GM20000 (cell line): ENCODE data around the gene KRT86.

ENCODE experiments used
- DNase-seq: peaks from one replicate; pipeline ENCODE4 v3.0.0; 2012; ENCODE audit warnings: low spot score
- CTCF ChIP-seq: IDR thresholded peaks from 2 replicates; pipeline ENCODE4 v1.5.1; 2012; ENCODE audit warnings: mild to moderate bottlenecking, control low read depth; ENCODE audit errors: extremely low read depth, missing control alignments

The KRT86 gene

DNA sequence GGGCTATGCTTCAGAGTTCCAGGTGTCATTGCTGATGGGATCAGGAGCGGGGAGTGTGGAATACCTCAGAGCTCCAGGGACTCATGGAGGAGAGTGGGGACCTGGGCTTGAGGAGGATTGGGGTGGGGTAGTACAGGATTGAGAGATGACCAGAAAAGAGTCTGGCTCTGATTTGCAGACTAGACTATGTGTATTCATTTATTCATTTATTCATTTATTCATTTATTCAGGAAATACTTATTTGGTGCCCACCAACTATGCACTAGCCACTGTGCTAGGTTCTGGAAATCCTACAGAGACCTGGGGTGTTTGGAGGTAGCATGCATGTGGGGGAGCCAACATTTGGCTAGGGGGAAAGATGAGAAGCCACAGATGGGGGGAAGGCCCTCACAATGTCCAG is 47.6 kb downstream of the KRT86 start:
- no peak for TF ChIP-seq CTCF
- peak; percentile 11 for DNase-seq

GRCh38 chr12:52323001-52323400 is 48.6 kb downstream of the KRT86 start:
- no peak for TF ChIP-seq CTCF
- DNase-seq: no peak

DNA sequence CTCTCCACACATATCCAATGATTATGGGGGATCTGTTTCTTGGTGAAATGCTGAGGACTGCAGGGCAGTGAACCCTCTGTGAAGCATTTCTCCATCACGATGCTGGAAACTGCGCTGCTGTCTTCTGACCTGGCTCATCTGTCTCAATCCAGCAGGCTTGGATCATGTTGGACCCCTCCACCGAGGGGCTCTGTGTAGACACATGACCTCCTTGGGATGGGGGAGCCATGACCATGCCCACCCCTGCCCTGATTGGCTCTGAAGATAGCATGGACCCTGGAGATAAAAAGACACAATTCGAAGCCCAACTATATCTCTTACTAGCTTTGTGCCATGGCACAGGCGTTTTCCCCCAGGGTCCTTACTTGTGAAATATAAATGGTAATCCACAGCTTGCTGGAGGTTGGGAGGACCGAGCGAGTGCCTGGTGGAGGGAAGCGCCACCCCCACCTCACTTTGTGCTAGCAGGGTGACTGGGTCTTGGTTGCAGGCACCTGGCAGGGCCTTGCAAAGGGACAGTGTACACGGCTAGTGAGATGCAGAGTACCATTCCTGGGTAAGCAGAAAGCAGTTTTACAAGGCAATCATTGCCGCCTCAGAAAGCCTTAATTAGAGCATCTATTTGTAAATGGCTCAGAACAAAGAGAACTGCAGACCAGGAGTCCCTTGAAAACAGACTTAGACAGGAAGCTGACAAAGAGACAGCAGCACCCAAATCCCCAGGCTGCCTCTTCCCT is 49.1 kb downstream of the KRT86 start:
- no peak for DNase-seq

GRCh38 chr12:52324153-52324444 is 49.7 kb downstream of the KRT86 start:
- no peak for TF ChIP-seq CTCF
- DNase-seq: no peak

More for the DNA sequence above, 49.1 kb downstream of the KRT86 start:
- no peak for TF ChIP-seq CTCF

GRCh38 chr12:52327052-52327829 is 52.8 kb downstream of the KRT86 start:
- TF ChIP-seq CTCF: peak; percentile 60
- peak; percentile 83 for DNase-seq

- no peak for TF ChIP-seq CTCF
- no peak for DNase-seq
Observed at GRCh38 chr12:52327830-52328500, 53.5 kb downstream of the KRT86 start.

- no peak for DNase-seq
- TF ChIP-seq CTCF: no peak
Observed at GRCh38 chr12:52331039-52331438, 56.6 kb downstream of the KRT86 start.
